Cardiac muscle cell (in vitro differentiated cells and primary cell): Measurements from ENCODE around the gene CORO7. TPM values are rescaled to one million over a fixed set of nuclear protein-coding genes. Genes with fewer than 3 reads are reported as not detected.

Source experiments
- DNase-seq, 2 donors: peaks; one replicate each; pipeline versions ENCODE4 v3.0.0 to v3.0.0-alpha.2; 2010 to 2017; ENCODE audit warnings: low read depth in 1 of 2, low spot score in 1 of 2
- H3K27ac ChIP-seq: fragments of 200-600 bp; sonication (generic); 2 replicates; pipeline ENCODE4 v1.5.1; 2016
- H3K27me3 ChIP-seq: fragments of 200-600 bp; sonication (generic); 2 replicates; pipeline ENCODE4 v1.6.0; 2016; ENCODE audit warnings: control low read depth
- H3K36me3 ChIP-seq: fragments of 200-600 bp; sonication (generic); 2 replicates; pipeline ENCODE4 v1.5.1; 2016; ENCODE audit warnings: control low read depth
- H3K4me1 ChIP-seq: fragments of 200-600 bp; sonication (generic); 2 replicates; pipeline ENCODE4 v1.8.1; 2017; ENCODE audit warnings: low read depth, mild to moderate bottlenecking, mixed run types
- H3K4me3 ChIP-seq: fragments of 200-600 bp; sonication (generic); 2 replicates; pipeline ENCODE4 v1.5.1; 2016; ENCODE audit warnings: mild to moderate bottlenecking
- H3K9me3 ChIP-seq: fragments of 200-600 bp; sonication (generic); 2 replicates; pipeline ENCODE4 v1.5.1; 2017; ENCODE audit warnings: low read depth, mild to moderate bottlenecking, control low read depth
- polyA plus RNA-seq: library from polyadenylated mRNA; unstranded; fragments of >200 nt; fragmentation: Nextera tagmentation; extraction: Ambion mirVana; gene quantifications from 2 replicates; pipeline ENCODE4 v1.2.1, GENCODE V29; 2016
- total RNA-seq: library from RNA; depleted of rRNA; stranded (reverse); fragments of >200 nt; gene quantifications from 2 replicates; pipeline ENCODE4 v1.2.3, GENCODE V29; 2016
- TF ChIP-seq, protein P1 (sequence below): IDR thresholded peaks from 2 replicates; pipeline ENCODE4 v1.5.1; 2012; ENCODE audit warnings: low read depth, mild to moderate bottlenecking, low read length

CORO7 gene
- total and polyA plus RNA-seq, 2 experiments from 2014 or later: 62.1 to 66.5 TPM

DNA sequence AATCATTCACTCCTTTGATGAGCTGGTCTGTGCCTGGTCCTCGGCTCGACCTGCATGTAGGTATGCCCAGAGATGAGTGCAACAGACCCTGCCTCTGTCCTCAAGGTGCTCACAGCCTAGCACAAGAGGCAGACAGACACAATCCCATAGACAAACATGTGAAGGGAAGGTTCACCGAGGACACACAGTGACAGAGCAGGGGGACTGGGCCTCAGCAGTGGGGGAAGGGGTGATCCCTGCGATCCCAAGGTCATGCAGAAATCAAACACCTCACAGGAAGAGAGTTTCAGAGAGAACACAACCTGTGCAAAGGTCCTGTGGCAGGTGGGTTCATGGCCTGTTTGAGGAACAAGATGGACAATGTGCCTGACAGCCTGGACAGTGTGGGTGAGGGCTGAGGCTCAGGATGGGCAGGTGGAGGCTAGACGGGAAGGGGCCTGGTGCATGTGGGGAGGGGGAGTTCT is 49.0 kb downstream of the CORO7 start:
- TF ChIP-seq, protein P1, sequence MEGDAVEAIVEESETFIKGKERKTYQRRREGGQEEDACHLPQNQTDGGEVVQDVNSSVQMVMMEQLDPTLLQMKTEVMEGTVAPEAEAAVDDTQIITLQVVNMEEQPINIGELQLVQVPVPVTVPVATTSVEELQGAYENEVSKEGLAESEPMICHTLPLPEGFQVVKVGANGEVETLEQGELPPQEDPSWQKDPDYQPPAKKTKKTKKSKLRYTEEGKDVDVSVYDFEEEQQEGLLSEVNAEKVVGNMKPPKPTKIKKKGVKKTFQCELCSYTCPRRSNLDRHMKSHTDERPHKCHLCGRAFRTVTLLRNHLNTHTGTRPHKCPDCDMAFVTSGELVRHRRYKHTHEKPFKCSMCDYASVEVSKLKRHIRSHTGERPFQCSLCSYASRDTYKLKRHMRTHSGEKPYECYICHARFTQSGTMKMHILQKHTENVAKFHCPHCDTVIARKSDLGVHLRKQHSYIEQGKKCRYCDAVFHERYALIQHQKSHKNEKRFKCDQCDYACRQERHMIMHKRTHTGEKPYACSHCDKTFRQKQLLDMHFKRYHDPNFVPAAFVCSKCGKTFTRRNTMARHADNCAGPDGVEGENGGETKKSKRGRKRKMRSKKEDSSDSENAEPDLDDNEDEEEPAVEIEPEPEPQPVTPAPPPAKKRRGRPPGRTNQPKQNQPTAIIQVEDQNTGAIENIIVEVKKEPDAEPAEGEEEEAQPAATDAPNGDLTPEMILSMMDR: no peak
- no peak overlapping the region for H3K27ac ChIP-seq
- H3K36me3 ChIP-seq: no peaks in the 10 kb centered on the region
- no peaks in the 10 kb centered on the region for H3K27me3 ChIP-seq
- H3K9me3 ChIP-seq: no peaks in the 10 kb centered on the region
- H3K4me1 ChIP-seq: peaks cover 13% of the 10 kb centered on the region
- no peak overlapping the region for H3K4me3 ChIP-seq
- DNase-seq: no peak

DNA sequence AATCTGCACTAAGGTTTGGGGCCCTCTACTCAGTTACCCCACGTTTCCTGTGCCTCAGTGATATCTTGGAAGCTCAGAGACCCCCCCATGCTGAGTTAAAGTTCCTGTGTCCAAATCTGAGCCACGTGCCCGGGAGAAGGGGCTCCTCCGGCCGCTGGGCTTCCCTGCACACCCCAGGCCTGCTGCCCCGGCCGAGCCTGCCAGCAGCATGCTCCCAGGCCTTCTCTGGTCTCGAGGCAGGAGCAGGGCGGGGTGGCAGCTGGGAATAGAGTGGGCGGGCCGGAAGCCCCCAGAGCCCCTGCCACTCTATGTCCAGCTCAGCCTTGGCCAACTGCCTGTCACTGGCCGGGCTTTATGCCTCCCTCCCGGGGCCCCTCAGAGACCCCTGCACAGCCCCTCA is 50.4 kb downstream of the CORO7 start:
- H3K9me3 ChIP-seq: no peaks in the 10 kb centered on the region
- no peak overlapping the region for H3K4me3 ChIP-seq
- DNase-seq: no peak
- TF ChIP-seq, protein P1: no peak
- H3K27me3 ChIP-seq: no peaks in the 10 kb centered on the region
- H3K4me1 ChIP-seq: peaks cover 9% of the 10 kb centered on the region
- no peak overlapping the region for H3K27ac ChIP-seq
- H3K36me3 ChIP-seq: no peaks in the 10 kb centered on the region

DNA sequence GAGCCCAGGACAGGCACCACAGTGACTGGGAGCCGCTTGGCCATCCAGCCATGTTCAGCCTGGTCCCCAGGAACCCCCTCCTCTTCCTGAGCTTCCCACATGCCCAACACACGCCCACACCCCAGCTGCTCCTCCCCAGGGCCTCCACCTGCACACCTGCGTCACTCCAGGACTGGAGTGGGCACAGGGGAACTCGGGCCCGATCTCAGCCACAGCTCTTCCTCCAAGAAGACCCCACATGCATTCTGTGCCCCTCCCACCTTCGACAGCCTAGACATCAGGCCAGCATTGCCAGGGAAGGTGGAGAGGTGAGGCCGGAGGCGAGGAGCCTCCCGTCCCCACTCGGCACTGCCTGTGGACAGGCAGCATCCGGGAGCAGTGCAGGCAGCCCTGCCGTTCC is 50.8 kb downstream of the CORO7 start:
- DNase-seq: no peak
- TF ChIP-seq, protein P1: no peak
- Histone ChIP-seq H3K36me3 (no peaks in the 10 kb centered on the region), H3K9me3 (no peaks in the 10 kb centered on the region), H3K27ac (no peak overlapping the region), H3K4me3 (no peak overlapping the region), H3K27me3 (no peaks in the 10 kb centered on the region), H3K4me1 (peaks cover 5% of the 10 kb centered on the region)

DNA sequence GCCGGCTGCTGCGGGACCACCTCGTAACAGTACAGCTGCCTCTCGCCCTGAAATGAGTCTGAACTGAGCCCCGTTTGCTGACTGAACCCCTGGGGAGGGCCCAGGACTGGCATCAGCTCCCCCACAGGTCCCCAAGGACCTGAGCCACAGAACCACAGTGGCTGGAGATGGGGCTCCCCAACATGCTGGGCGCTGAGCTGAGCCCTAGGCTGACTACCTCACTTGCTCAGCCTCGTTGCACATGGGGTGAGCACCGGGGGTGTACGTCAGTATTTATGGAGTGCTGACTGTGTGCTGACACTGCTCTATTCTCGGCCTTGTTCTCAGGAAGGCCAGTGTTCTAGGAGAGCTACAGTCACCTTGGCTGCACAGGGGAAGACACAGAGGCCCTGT is 51.4 kb downstream of the CORO7 start:
- Histone ChIP-seq H3K4me1 (no peaks in the 10 kb centered on the region), H3K36me3 (no peaks in the 10 kb centered on the region)
- TF ChIP-seq, protein P1: no peak

GRCh38 chr16:4364196-4365013 is 52.0 kb downstream of the CORO7 start:
- TF ChIP-seq, protein P1: no peak
- H3K4me1 ChIP-seq: no peaks in the 10 kb centered on the region
- no peak for DNase-seq
- no peak overlapping the region for H3K27ac ChIP-seq
- H3K4me3 ChIP-seq: no peak overlapping the region
- no peaks in the 10 kb centered on the region for H3K9me3 ChIP-seq
- no peaks in the 10 kb centered on the region for H3K36me3 ChIP-seq
- H3K27me3 ChIP-seq: no peaks in the 10 kb centered on the region

More for the DNA sequence above, 51.4 kb downstream of the CORO7 start:
- Histone ChIP-seq H3K27ac (no peak overlapping the region), H3K9me3 (no peaks in the 10 kb centered on the region), H3K27me3 (no peaks in the 10 kb centered on the region), H3K4me3 (no peak overlapping the region)
- no peak for DNase-seq
